Activated naive CD4-positive, alpha-beta T cell treated with anti-CD3 and anti-CD28 coated beads, Interleukin-2, amount 10 ng/mL, durations not matched to agents 7 days and 5 days (primary cell): ENCODE measurements around the gene SLC37A1.

Experiments used
- CTCF ChIA-PET: fragments of 350-600 bp; sonication (Branson Sonifier 250); formaldehyde crosslinking; loops from one replicate; lab custom pipeline; 2021; ENCODE audit warnings: antibody characterized with exemption; lab: Charles Lee
- DNase-seq: peaks from one replicate; pipeline ENCODE4 v3.0.0-alpha.2; 2020
- H3K27ac Mint-ChIP-seq: one replicate; pipeline ENCODE4 v1.8.0; 2021; ENCODE audit warnings: mild to moderate bottlenecking, moderate library complexity, mixed read lengths
- H3K27me3 Mint-ChIP-seq: one replicate; pipeline ENCODE4 v1.8.0; 2021; ENCODE audit warnings: mild to moderate bottlenecking, mixed read lengths
- H3K36me3 Mint-ChIP-seq: one replicate; pipeline ENCODE4 v1.8.0; 2021; ENCODE audit warnings: mixed read lengths
- H3K4me1 Mint-ChIP-seq: one replicate; pipeline ENCODE4 v1.8.0; 2021; ENCODE audit warnings: mixed read lengths
- H3K4me3 Mint-ChIP-seq: one replicate; pipeline ENCODE4 v1.8.0; 2021; ENCODE audit warnings: mild to moderate bottlenecking, moderate library complexity, mixed read lengths
- H3K9me3 Mint-ChIP-seq: one replicate; pipeline ENCODE4 v1.8.0; 2021; ENCODE audit warnings: mixed read lengths

Gene SLC37A1

DNA sequence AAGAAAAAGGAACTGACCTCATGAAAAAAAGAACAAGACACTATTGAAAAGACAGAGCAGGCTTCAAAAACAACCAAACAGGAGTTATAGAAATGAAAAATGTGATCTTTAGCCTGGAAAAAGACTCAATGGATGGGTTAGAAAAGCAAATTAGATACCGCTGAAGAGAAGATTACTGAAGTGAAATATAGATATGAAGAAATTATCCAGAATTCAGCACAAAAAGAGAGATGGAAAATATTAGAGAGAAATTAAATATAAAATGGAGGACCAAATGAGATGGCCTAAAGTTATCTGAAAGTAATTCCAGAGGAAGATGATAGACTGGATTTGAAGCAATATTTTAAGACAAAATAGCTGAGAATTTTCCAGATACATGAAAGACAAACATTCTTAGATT is 63.0 kb downstream of the SLC37A1 start:
- no peak overlapping the region for H3K4me3 Mint-ChIP-seq
- H3K36me3 Mint-ChIP-seq, result peaks cover 32% of the 10 kb centered on the region
- CTCF ChIA-PET, result interaction anchor here (0.6 to 2.6 kb wide), 2 partner anchors 17 to 220 kb away, joined by 4 to 6 read pairs; no protein-coding TSS in a partner anchor
- no peak overlapping the region for H3K27ac Mint-ChIP-seq
- peaks cover 11% of the 10 kb centered on the region for H3K9me3 Mint-ChIP-seq
- no peaks in the 10 kb centered on the region for H3K4me1 Mint-ChIP-seq
- no peaks in the 10 kb centered on the region for H3K27me3 Mint-ChIP-seq
- no peak for DNase-seq

DNA sequence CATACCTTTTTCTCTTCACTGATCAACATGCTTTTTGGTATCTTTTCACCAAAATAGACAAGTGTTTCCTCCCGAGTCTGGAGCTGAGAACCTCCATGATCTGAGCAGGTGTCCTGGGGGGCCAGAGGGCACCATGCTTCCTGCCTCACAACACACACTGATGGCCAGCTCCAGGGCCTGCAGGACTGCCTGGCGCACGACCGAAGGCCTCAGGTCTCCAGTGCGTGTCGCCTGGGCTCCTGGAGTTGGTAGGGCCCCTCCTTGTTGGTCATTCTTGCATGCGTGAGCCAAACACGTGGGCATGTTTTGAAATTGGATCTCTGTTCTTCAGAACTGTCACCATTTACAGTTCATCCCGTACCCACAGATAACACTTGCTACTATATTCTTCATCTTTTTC is 64.4 kb downstream of the SLC37A1 start:
- Mint-ChIP-seq H3K4me3 (no peak overlapping the region), H3K4me1 (no peaks in the 10 kb centered on the region), H3K27me3 (no peaks in the 10 kb centered on the region), H3K27ac (no peak overlapping the region), H3K36me3 (peaks cover 32% of the 10 kb centered on the region), H3K9me3 (peaks cover 11% of the 10 kb centered on the region)
- DNase-seq, result no peak
- CTCF ChIA-PET, result interaction anchor here (2.6 kb wide), 1 partner anchor 15 kb away, joined by 6 read pairs; no protein-coding TSS in a partner anchor

GRCh38 chr21:42578761-42579415 is 65.2 kb downstream of the SLC37A1 start:
- no peak overlapping the region for H3K4me3 Mint-ChIP-seq
- no peak overlapping the region for H3K27ac Mint-ChIP-seq
- CTCF ChIA-PET, result no interaction called here
- H3K27me3 Mint-ChIP-seq, result no peaks in the 10 kb centered on the region
- no peak for DNase-seq
- no peaks in the 10 kb centered on the region for H3K4me1 Mint-ChIP-seq
- peaks cover 11% of the 10 kb centered on the region for H3K9me3 Mint-ChIP-seq
- peaks cover 32% of the 10 kb centered on the region for H3K36me3 Mint-ChIP-seq

GRCh38 chr21:42579456-42580075 is 65.9 kb downstream of the SLC37A1 start:
- H3K27ac Mint-ChIP-seq, result no peak overlapping the region

DNA sequence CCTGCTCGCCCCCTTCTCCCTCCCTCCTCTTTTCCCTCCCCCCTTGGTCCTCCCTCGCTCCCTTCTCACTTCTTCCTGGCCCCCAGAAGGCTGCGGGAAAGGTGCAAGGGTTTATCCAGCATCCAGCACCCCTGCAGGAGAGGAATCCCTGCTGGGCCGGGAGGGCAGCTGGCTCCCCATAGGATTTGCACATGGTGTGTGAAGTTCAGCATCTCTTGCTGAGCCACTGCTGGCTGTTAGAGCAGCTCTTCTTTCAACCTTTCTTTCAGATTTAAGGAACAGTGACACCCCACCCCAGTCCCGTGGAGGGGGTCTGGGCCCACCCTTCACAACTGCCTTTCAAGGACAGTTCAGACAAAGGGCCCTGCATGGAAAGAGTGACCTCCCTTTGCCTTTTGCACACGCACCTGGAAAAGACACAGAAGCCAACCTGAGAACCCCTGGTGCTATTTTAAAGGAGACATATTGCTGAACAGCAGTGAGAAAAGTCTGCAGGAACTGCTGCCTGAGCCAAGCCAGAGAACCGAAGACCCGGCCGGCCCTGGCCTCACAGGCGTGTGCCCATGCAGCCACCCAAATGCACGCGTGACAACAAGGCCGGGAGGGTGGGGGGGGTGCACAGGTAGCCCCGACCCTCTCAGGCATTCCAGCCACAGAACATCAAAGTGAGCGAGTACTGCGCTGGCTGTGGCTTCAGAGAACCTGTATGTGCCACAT is 66.6 kb downstream of the SLC37A1 start:
- CTCF ChIA-PET, result no interaction called here

More at GRCh38 chr21:42579456-42580075, 65.9 kb downstream of the SLC37A1 start:
- no peaks in the 10 kb centered on the region for H3K4me1 Mint-ChIP-seq
- DNase-seq, result no peak
- no peak overlapping the region for H3K4me3 Mint-ChIP-seq
- peaks cover 32% of the 10 kb centered on the region for H3K36me3 Mint-ChIP-seq
- peaks cover 11% of the 10 kb centered on the region for H3K9me3 Mint-ChIP-seq
- no peaks in the 10 kb centered on the region for H3K27me3 Mint-ChIP-seq
- CTCF ChIA-PET, result no interaction called here

GRCh38 chr21:42580793-42581321 is 67.2 kb downstream of the SLC37A1 start:
- Mint-ChIP-seq H3K36me3 (peaks cover 23% of the 10 kb centered on the region), H3K4me3 (no peak overlapping the region), H3K27ac (no peak overlapping the region), H3K27me3 (no peaks in the 10 kb centered on the region), H3K9me3 (peaks cover 10% of the 10 kb centered on the region), H3K4me1 (no peaks in the 10 kb centered on the region)
- CTCF ChIA-PET, result no interaction called here
- peak; percentile 17 for DNase-seq

More for the DNA sequence above, 66.6 kb downstream of the SLC37A1 start:
- Mint-ChIP-seq H3K4me3 (no peak overlapping the region), H3K9me3 (peaks cover 11% of the 10 kb centered on the region), H3K27ac (no peak overlapping the region), H3K36me3 (peaks cover 28% of the 10 kb centered on the region), H3K4me1 (no peaks in the 10 kb centered on the region), H3K27me3 (no peaks in the 10 kb centered on the region)
- DNase-seq, result no peak

DNA sequence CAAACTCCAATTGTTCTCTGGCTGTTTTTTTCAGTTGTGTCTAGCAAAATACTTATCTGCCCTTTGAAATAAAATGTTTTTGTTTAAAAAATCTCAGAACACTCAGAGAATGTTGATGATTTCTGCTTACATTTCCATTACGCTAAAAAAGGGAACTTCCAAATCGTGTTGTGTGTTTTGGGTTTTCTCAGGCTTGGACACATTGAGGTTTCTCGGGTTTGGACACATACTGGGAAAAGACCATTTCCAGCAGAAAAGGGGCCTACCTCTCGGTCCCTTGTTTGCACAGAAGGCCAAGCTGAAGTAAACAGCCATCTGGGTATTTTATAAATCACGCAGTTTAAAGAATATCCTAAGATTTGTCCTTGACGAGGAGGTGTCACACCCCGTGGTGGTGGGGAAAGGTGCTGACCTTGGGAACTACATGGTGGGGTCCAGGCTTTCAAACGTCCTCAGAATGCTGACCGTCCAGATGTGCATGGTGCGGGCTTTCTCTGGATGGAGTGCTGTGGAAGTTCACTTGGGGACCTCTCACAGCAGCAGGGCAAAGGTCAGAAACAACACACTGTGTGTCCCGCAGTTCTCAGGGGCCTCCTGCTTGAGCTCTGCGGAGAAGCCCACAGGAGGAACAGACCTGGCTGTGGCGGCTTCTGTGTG is 67.8 kb downstream of the SLC37A1 start:
- CTCF ChIA-PET, result interaction anchor here (1.2 kb wide), 1 partner anchor 114 kb away, joined by 3 read pairs; no protein-coding TSS in a partner anchor
- H3K4me3 Mint-ChIP-seq, result no peak overlapping the region
- no peaks in the 10 kb centered on the region for H3K27me3 Mint-ChIP-seq
- H3K4me1 Mint-ChIP-seq, result no peaks in the 10 kb centered on the region
- peak; percentile 10 for DNase-seq
- peaks cover 5% of the 10 kb centered on the region for H3K9me3 Mint-ChIP-seq
- H3K36me3 Mint-ChIP-seq, result peaks cover 17% of the 10 kb centered on the region
- no peak overlapping the region for H3K27ac Mint-ChIP-seq

GRCh38 chr21:42581993-42582786 is 68.5 kb downstream of the SLC37A1 start:
- CTCF ChIA-PET, result interaction anchor here (1.2 to 1.3 kb wide), 2 partner anchors 10 to 115 kb away, joined by 3 to 4 read pairs; no protein-coding TSS in a partner anchor

GRCh38 chr21:42582787-42583476 is 69.3 kb downstream of the SLC37A1 start:
- no peaks in the 10 kb centered on the region for H3K27me3 Mint-ChIP-seq
- peaks cover 4% of the 10 kb centered on the region for H3K36me3 Mint-ChIP-seq
- H3K4me3 Mint-ChIP-seq, result no peak overlapping the region
- H3K4me1 Mint-ChIP-seq, result no peaks in the 10 kb centered on the region
- H3K27ac Mint-ChIP-seq, result no peak overlapping the region
- no peak for DNase-seq
- H3K9me3 Mint-ChIP-seq, result no peaks in the 10 kb centered on the region
- CTCF ChIA-PET, result interaction anchor here (1.2 to 1.3 kb wide), 2 partner anchors 10 to 116 kb away, joined by 3 to 4 read pairs; no protein-coding TSS in a partner anchor

More at GRCh38 chr21:42581993-42582786, 68.5 kb downstream of the SLC37A1 start:
- H3K4me1 Mint-ChIP-seq, result no peaks in the 10 kb centered on the region
- DNase-seq, result no peak
- no peaks in the 10 kb centered on the region for H3K27me3 Mint-ChIP-seq
- peaks cover 11% of the 10 kb centered on the region for H3K36me3 Mint-ChIP-seq
- H3K27ac Mint-ChIP-seq, result no peak overlapping the region
- H3K4me3 Mint-ChIP-seq, result no peak overlapping the region
- no peaks in the 10 kb centered on the region for H3K9me3 Mint-ChIP-seq

DNA sequence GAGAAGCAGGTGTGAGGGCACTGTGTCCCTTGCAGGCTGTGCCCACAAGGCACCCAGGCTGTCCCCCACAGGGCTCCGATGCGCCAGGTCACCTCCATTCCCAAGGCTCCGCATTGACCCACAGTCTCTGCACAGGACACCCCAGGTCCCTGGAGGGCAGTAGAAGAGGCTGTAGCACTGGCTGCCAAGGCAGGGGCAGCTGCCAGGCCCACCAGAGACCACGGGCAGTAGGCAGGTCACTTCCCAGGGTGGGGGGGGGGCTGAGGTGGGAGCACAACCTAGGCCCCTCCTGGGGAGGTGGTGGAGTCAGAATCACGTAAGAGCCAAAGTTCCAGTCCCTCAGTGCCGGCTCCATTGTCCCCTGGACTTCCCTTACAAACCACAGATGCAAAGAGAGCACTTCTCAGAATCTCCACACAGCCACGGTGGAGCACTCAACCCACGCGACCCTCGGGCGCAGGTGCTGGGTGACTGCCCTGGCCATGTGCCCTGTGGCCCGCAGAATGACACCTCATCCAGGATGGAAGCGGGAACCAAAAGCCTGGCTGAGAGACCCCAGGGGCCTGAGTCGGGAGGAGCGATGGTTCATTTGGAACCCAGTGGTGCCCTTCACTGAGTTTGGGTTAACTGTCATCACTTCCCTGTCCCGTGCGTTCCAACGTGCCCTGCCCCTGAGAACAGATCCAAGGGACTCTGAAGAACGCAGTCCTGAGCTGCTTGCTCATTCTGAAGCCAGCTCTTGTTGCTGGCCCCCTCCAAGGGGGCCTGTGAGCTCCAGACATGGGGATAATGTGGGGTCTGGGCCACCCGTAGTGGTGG is 70.0 kb downstream of the SLC37A1 start:
- CTCF ChIA-PET, result interaction anchor here (1.3 kb wide), 1 partner anchor 9 kb away, joined by 4 read pairs; no protein-coding TSS in a partner anchor
- no peaks in the 10 kb centered on the region for H3K27me3 Mint-ChIP-seq
- H3K9me3 Mint-ChIP-seq, result no peaks in the 10 kb centered on the region
- no peak overlapping the region for H3K4me3 Mint-ChIP-seq
- no peaks in the 10 kb centered on the region for H3K4me1 Mint-ChIP-seq
- no peak for DNase-seq
- no peaks in the 10 kb centered on the region for H3K36me3 Mint-ChIP-seq
- no peak overlapping the region for H3K27ac Mint-ChIP-seq

GRCh38 chr21:42584296-42584641 is 70.6 kb downstream of the SLC37A1 start:
- DNase-seq, result no peak
- CTCF ChIA-PET, result interaction anchor here (1.1 kb wide), 1 partner anchor 9 kb away, joined by 4 read pairs; no protein-coding TSS in a partner anchor
- Mint-ChIP-seq H3K9me3 (no peaks in the 10 kb centered on the region), H3K4me1 (no peaks in the 10 kb centered on the region), H3K4me3 (no peak overlapping the region), H3K27me3 (no peaks in the 10 kb centered on the region), H3K36me3 (no peaks in the 10 kb centered on the region), H3K27ac (no peak overlapping the region)

DNA sequence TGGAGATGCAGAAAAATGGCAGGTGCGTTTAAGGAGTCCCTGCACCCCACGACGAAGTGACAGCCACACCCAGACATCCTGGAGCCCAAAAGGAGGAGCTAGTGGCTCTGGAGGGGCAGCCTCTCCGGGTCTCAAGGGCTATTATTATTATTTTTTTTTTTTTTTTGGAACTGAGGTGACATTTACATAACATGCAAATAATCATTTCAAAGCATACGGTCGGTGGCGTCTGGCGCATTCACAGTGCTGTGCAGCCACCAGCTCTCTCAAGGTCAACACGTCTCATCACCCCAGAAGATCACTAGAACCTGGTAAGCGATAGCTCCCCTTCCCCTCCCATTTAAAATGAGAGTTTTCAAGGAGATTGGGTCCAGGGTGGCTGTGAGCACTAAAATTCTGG is 72.2 kb downstream of the SLC37A1 start:
- no peak for DNase-seq
- CTCF ChIA-PET, result no interaction called here
- no peaks in the 10 kb centered on the region for H3K27me3 Mint-ChIP-seq
- no peaks in the 10 kb centered on the region for H3K9me3 Mint-ChIP-seq
- H3K4me3 Mint-ChIP-seq, result no peak overlapping the region
- no peak overlapping the region for H3K27ac Mint-ChIP-seq
- H3K4me1 Mint-ChIP-seq, result peaks cover 6% of the 10 kb centered on the region
- H3K36me3 Mint-ChIP-seq, result no peaks in the 10 kb centered on the region
